Gastroesophageal sphincter (tissue), 4 donors: ENCODE measurements around the gene LDLRAD3. TPM values are rescaled to one million over a fixed set of nuclear protein-coding genes. Genes with fewer than 3 reads are reported as not detected.

Source experiments
- ATAC-seq: fragments of 150-250 bp; one replicate; pipeline ENCODE4 v1.9.1; 2016; ENCODE audit warnings: mild to moderate bottlenecking, moderate library complexity
- H3K27ac ChIP-seq, 4 donors: fragments of 200-600 bp; sonication (generic) in 3 of 4; 1 replicate in 3 of 4; 2 replicates in 1 of 4; pipeline ENCODE4 v1.5.1; 2016 to 2019
- H3K27me3 ChIP-seq: fragments of 200-600 bp; sonication (generic); one replicate; pipeline ENCODE4 v1.5.1; 2019
- H3K36me3 ChIP-seq, 2 donors: fragments of 200-600 bp; sonication (generic); one replicate each; pipeline ENCODE4 v1.5.1; 2019; ENCODE audit warnings: control low read depth in 1 of 2
- H3K4me1 ChIP-seq, 3 donors: fragments of 200-600 bp; sonication (generic); 1 replicate in 2 of 3; 2 replicates in 1 of 3; pipeline ENCODE4 v1.5.1; 2016 to 2019; ENCODE audit warnings: control low read depth in 2 of 3
- H3K4me3 ChIP-seq, 2 donors: fragments of 200-600 bp; sonication (generic); one replicate each; pipeline ENCODE4 v1.5.1; 2019; ENCODE audit warnings: mild to moderate bottlenecking in 1 of 2, moderate library complexity in 1 of 2
- H3K9me3 ChIP-seq, 3 donors: fragments of 200-600 bp; sonication (generic); one replicate each; pipeline ENCODE4 v1.5.1; 2017 to 2019; ENCODE audit warnings: control low read depth in 2 of 3
- EP300 ChIP-seq: sonication (generic); formaldehyde crosslinking; IDR thresholded peaks from one replicate; pipeline ENCODE4 v1.6.1; 2017; ENCODE audit warnings: antibody characterized with exemption, mild to moderate bottlenecking
- POLR2A ChIP-seq, 2 donors: fragments of 450-650 bp; IDR thresholded peaks; one replicate each; pipeline ENCODE4 v1.6.1; 2017; ENCODE audit warnings: antibody characterized with exemption in 2 of 2, mild to moderate bottlenecking in 2 of 2, moderate library complexity in 1 of 2
- POLR2AphosphoS5 ChIP-seq: sonication (generic); formaldehyde crosslinking; IDR thresholded peaks from one replicate; pipeline ENCODE4 v1.6.1; 2017; ENCODE audit warnings: antibody characterized with exemption
- WGBS, 2 donors: methylation state at CpG; one replicate each; pipeline ENCODE4 v1.1.5; 2018; ENCODE audit warnings: low coverage in 1 of 2; 5-methylcytosine and 5-hydroxymethylcytosine counted together
- total RNA-seq, 4 donors: library from RNA; depleted of rRNA; stranded (reverse); fragments of >200 nt; gene quantifications; one replicate each; pipeline ENCODE4 v1.1.0, GENCODE V29; 2016
- TF ChIP-seq, protein P1 (sequence below), 4 experiments: fragments of 200-600 bp in 2 of 4; fragments of 450-650 bp in 2 of 4; sonication (generic) in 1 of 4; IDR thresholded peaks; one replicate each; pipeline ENCODE4 v1.5.1; 2017 to 2019; ENCODE audit warnings: antibody characterized with exemption in 4 of 4, mild to moderate bottlenecking in 2 of 4, moderate library complexity in 2 of 4

Gene LDLRAD3
- total RNA-seq, 4 donors from 2014 or later = 4.0 to 8.9 (median 7.2) TPM

DNA sequence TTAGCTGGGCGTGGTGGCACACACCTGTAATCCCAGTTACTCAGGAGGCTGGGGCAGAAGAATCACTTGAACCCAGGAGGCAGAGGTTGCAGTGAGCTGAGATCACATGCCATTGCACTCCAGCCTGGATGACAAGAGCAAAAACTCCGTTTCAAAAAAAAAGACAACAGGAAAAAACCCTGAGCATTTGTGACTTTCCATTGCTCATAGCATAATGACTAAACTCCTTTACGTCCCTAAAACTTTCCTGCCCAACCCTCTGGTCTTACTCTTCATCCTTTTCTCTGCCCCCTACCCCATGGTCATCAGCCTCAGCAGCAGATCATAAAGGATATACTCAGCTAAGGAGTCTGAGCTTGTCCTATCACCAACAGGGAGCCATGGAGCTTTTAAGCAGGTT is 6.8 kb upstream of the LDLRAD3 start:
- no peak for ATAC-seq
- TF ChIP-seq, protein P1, sequence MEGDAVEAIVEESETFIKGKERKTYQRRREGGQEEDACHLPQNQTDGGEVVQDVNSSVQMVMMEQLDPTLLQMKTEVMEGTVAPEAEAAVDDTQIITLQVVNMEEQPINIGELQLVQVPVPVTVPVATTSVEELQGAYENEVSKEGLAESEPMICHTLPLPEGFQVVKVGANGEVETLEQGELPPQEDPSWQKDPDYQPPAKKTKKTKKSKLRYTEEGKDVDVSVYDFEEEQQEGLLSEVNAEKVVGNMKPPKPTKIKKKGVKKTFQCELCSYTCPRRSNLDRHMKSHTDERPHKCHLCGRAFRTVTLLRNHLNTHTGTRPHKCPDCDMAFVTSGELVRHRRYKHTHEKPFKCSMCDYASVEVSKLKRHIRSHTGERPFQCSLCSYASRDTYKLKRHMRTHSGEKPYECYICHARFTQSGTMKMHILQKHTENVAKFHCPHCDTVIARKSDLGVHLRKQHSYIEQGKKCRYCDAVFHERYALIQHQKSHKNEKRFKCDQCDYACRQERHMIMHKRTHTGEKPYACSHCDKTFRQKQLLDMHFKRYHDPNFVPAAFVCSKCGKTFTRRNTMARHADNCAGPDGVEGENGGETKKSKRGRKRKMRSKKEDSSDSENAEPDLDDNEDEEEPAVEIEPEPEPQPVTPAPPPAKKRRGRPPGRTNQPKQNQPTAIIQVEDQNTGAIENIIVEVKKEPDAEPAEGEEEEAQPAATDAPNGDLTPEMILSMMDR (IDR thresholded peaks at IDR 0.05) = no peak
- TF ChIP-seq EP300 = no peak
- no peak for TF ChIP-seq POLR2A (IDR thresholded peaks at IDR 0.05)
- TF ChIP-seq POLR2AphosphoS5 = no peak
- H3K9me3 ChIP-seq = peaks cover 0 to 3% (median 0%) of the 10 kb centered on the region in 3 donors
- no peaks in the 10 kb centered on the region for H3K4me1 ChIP-seq
- H3K4me3 ChIP-seq = no peak overlapping the region
- no peak overlapping the region for H3K27ac ChIP-seq
- H3K27me3 ChIP-seq = no peaks in the 10 kb centered on the region
- 0 to 67% methylated on average over 1 to 3 of the region's 3 CpGs for whole genome bisulfite sequencing, 2 donors
- no peaks in the 10 kb centered on the region for H3K36me3 ChIP-seq

DNA sequence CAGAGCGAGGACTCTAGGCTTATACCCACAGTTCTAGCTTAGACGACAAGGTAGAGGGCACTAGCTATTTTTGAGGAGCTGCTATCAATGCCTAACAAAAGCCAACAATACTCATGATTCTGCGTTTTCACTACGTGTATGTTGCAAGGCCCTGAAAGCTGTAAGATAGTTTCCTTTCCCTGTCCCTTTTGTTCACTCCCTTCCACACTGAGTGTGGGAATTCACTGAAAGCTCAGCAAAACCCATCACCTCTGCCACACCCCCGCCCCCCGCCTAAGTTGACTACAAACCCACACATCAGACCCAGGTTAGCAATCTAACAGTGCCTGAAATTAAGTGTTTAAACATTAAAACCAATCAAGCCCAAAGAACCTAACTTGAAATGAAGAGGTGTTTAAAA is 6.2 kb upstream of the LDLRAD3 start:
- Histone ChIP-seq H3K36me3 (no peaks in the 10 kb centered on the region), H3K27ac (no peak overlapping the region), H3K27me3 (no peaks in the 10 kb centered on the region), H3K9me3 (no peaks in the 10 kb centered on the region), H3K4me1 (no peaks in the 10 kb centered on the region), H3K4me3 (no peak overlapping the region)
- no peak for ATAC-seq
- TF ChIP-seq, protein P1 (IDR thresholded peaks at IDR 0.05) = no peak
- TF ChIP-seq POLR2AphosphoS5 (no peak), POLR2A (IDR thresholded peaks at IDR 0.05) (no peak), EP300 (no peak)
- 77 to 84% methylated on average over 4 to 6 of the region's 6 CpGs for WGBS, 2 donors

DNA sequence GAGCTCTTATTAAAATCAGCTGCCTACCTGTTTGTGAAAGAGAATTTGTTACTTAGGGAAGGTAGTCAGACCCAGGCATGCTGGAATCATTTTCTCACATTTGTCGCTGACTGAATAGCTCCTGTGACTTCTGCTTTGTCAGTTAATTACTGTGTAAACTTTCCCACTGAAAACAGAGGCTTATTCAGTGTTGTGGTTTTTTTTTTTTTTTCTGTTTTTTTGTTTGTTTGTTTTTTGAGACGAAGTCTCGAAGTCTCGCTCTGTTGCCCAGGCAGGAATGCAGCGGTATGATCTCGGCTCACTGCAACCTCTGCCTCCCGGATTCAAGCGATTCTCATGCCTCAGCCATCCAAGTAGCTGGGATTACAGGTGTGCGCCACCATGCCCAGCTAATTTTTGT is 5.6 kb upstream of the LDLRAD3 start:
- 87 to 89% methylated on average over 7 to 8 of the region's 9 CpGs for WGBS, 2 donors
- H3K4me3 ChIP-seq = no peak overlapping the region
- TF ChIP-seq EP300 = no peak
- no peak for TF ChIP-seq POLR2A (IDR thresholded peaks at IDR 0.05)
- TF ChIP-seq POLR2AphosphoS5 = no peak
- TF ChIP-seq, protein P1 (IDR thresholded peaks at IDR 0.05) = no peak
- no peaks in the 10 kb centered on the region for H3K36me3 ChIP-seq
- H3K27me3 ChIP-seq = no peaks in the 10 kb centered on the region
- no peak for ATAC-seq
- H3K4me1 ChIP-seq = peaks cover 1 to 4% (median 2%) of the 10 kb centered on the region in 3 donors
- H3K9me3 ChIP-seq = no peaks in the 10 kb centered on the region
- H3K27ac ChIP-seq = no peak overlapping the region

DNA sequence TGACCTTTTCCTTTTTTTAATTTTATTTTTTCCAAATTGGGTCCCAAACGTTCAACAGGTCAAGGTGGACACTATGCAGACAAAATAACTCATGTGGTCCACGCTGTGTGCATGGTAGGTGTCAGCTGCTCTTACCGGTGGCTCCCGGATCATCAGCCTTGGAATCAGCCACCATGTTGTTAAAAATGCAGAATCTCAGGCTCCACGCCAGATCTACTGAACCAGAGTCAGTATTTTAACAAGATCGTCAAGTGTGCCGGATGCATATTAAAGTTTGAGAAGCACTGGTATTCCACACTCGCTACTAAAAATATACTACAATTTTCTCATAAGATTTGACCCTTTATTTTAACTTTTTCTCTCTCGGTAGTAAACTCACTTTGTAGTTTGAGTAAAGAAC is 553 bp upstream of the LDLRAD3 start:
- WGBS, 2 donors = 7 to 19% methylated on average over 3 to 7 of the region's 9 CpGs
- ATAC-seq = no peak
- no peaks in the 10 kb centered on the region for H3K27me3 ChIP-seq
- peak overlapping the region; percentile 35 to 58 for H3K4me3 ChIP-seq
- peak overlapping the region in 3 of 4 donors; percentile 68 to 78 (median 71) for H3K27ac ChIP-seq
- H3K36me3 ChIP-seq = no peaks in the 10 kb centered on the region
- peaks cover 3 to 19% (median 5%) of the 10 kb centered on the region in 3 donors for H3K4me1 ChIP-seq
- TF ChIP-seq, protein P1 (IDR thresholded peaks at IDR 0.05) = no peak
- TF ChIP-seq EP300 (no peak), POLR2AphosphoS5 (no peak), POLR2A (IDR thresholded peaks at IDR 0.05) (no peak)
- H3K9me3 ChIP-seq = no peaks in the 10 kb centered on the region

DNA sequence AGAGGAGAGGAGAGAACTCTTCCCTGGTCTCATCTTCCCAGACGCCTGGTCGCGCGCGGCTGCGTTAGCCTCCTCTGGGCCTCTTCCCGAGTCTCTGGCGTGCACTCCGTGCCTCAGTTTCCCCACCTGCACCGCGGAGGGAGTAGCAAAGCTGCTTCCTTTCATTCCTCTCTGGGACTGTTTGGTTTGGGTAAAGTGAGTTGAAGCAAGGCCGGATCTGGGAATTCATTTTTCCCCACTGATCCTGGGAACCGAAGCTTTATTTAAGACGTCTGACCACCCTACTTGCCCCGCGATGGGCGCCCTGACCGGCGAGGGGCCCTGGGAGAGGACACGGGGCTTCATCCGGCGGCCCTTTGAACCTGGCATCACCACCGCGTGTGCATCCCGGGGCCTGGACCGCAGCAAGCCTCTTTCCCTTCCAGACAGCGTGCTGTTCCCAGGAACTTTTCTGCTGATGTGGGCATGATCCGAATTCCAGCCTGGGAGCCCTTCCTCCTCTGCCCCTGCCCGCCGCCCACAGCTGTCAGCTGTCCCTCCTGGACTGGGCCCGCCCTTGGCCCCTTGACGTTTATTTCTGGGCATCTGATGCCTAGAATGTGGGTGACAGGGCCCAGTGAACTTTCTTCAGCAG is 758 bp downstream of the LDLRAD3 start:
- no peaks in the 10 kb centered on the region for H3K9me3 ChIP-seq
- H3K36me3 ChIP-seq = no peaks in the 10 kb centered on the region
- H3K4me3 ChIP-seq = peak overlapping the region; percentile 52 to 58
- peak overlapping the region in 3 of 4 donors; percentile 68 to 78 (median 71) for H3K27ac ChIP-seq
- no peak for ATAC-seq
- TF ChIP-seq POLR2AphosphoS5 (no peak), EP300 (no peak), POLR2A (IDR thresholded peaks at IDR 0.05) (no peak)
- TF ChIP-seq, protein P1 (IDR thresholded peaks at IDR 0.05) = no peak
- WGBS, 2 donors = 11 to 23% methylated on average over 8 to 12 of the region's 32 CpGs
- peaks cover 3 to 19% (median 5%) of the 10 kb centered on the region in 3 donors for H3K4me1 ChIP-seq
- no peaks in the 10 kb centered on the region for H3K27me3 ChIP-seq
